ENCODE results near the gene C10orf62.

DNA sequence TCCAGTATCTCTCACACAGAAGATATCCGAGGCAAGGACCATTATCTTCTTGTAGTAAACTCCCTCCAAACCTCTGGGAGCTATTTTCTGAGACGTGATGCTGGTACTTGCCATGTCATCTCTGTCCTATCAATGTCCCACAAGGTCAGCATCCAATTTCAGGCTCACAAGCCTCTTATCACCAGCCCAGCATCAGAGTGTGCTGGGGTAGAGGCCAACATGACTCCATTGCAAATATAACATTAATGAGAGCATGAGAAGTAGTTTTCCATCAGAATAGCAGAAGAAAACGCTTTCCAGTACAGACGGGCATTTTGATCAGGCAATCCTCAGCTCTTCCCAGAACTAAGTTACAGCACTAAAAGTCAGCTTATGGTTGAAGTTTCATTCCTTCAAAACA lies 38.2 kb downstream of the C10orf62 start:
- TF ChIP-seq, protein P1, sequence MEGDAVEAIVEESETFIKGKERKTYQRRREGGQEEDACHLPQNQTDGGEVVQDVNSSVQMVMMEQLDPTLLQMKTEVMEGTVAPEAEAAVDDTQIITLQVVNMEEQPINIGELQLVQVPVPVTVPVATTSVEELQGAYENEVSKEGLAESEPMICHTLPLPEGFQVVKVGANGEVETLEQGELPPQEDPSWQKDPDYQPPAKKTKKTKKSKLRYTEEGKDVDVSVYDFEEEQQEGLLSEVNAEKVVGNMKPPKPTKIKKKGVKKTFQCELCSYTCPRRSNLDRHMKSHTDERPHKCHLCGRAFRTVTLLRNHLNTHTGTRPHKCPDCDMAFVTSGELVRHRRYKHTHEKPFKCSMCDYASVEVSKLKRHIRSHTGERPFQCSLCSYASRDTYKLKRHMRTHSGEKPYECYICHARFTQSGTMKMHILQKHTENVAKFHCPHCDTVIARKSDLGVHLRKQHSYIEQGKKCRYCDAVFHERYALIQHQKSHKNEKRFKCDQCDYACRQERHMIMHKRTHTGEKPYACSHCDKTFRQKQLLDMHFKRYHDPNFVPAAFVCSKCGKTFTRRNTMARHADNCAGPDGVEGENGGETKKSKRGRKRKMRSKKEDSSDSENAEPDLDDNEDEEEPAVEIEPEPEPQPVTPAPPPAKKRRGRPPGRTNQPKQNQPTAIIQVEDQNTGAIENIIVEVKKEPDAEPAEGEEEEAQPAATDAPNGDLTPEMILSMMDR (conservative IDR thresholded peaks at IDR 0.05), result no peak
- no peak for TF ChIP-seq ZFX (IDR thresholded peaks at IDR 0.05)

Measured in C4-2B (cell line).